ENCODE results near the gene PPP1R3D.

The PPP1R3D gene

GRCh38 chr20:59920944-59921343 is 19.2 kb downstream of the PPP1R3D start:
- in situ Hi-C loops (cut with MboI; ENCODE audit: low sequenced_read_pairs, unreplicated experiment): no loop called here
- TF ChIP-seq CTCF (IDR thresholded peaks at IDR 0.05; ENCODE audit: borderline replicate concordance, control extremely low read depth, extremely low read depth, insufficient read depth, missing control alignments): no peak
- DNase-seq (ENCODE audit: low spot score): no peak

- DNase-seq (ENCODE audit: low spot score): no peak
- in situ Hi-C loops (cut with MboI; ENCODE audit: low sequenced_read_pairs, unreplicated experiment): no loop called here
- TF ChIP-seq CTCF (IDR thresholded peaks at IDR 0.05; ENCODE audit: borderline replicate concordance, control extremely low read depth, extremely low read depth, insufficient read depth, missing control alignments): no peak
Observed at GRCh38 chr20:59912609-59913008, 27.5 kb downstream of the PPP1R3D start.

- no peak for TF ChIP-seq CTCF (IDR thresholded peaks at IDR 0.05; ENCODE audit: borderline replicate concordance, control extremely low read depth, extremely low read depth, insufficient read depth, missing control alignments)
- in situ Hi-C loops (cut with MboI; ENCODE audit: low sequenced_read_pairs, unreplicated experiment): no loop called here
- no peak for DNase-seq (ENCODE audit: low spot score)
Observed at GRCh38 chr20:59911041-59911440, 29.1 kb downstream of the PPP1R3D start.

- in situ Hi-C loops (cut with MboI; ENCODE audit: low sequenced_read_pairs, unreplicated experiment): no loop called here
- no peak for TF ChIP-seq CTCF (IDR thresholded peaks at IDR 0.05; ENCODE audit: borderline replicate concordance, control extremely low read depth, extremely low read depth, insufficient read depth, missing control alignments)
- DNase-seq (ENCODE audit: low spot score): no peak
Observed at GRCh38 chr20:59908855-59909254, 31.2 kb downstream of the PPP1R3D start.

- DNase-seq (ENCODE audit: low spot score): no peak
- in situ Hi-C loops (cut with MboI; ENCODE audit: low sequenced_read_pairs, unreplicated experiment): no loop called here
Observed at GRCh38 chr20:59903621-59904020, 36.5 kb downstream of the PPP1R3D start.

GRCh38 chr20:59902470-59902869 is 37.6 kb downstream of the PPP1R3D start:
- TF ChIP-seq CTCF (IDR thresholded peaks at IDR 0.05; ENCODE audit: borderline replicate concordance, control extremely low read depth, extremely low read depth, insufficient read depth, missing control alignments): no peak
- in situ Hi-C loops (cut with MboI; ENCODE audit: low sequenced_read_pairs, unreplicated experiment): no loop called here
- DNase-seq (ENCODE audit: low spot score): no peak

More at GRCh38 chr20:59903621-59904020, 36.5 kb downstream of the PPP1R3D start:
- TF ChIP-seq CTCF (IDR thresholded peaks at IDR 0.05; ENCODE audit: borderline replicate concordance, control extremely low read depth, extremely low read depth, insufficient read depth, missing control alignments): no peak

GRCh38 chr20:59895908-59896307 is 44.2 kb downstream of the PPP1R3D start:
- TF ChIP-seq CTCF (IDR thresholded peaks at IDR 0.05; ENCODE audit: borderline replicate concordance, control extremely low read depth, extremely low read depth, insufficient read depth, missing control alignments): no peak
- no peak for DNase-seq (ENCODE audit: low spot score)
- in situ Hi-C loops (cut with MboI; ENCODE audit: low sequenced_read_pairs, unreplicated experiment): no loop called here
